ENCODE measurements around the gene CORO7.
"Not testable (repeated sequence)": the region's sequence is repeated elsewhere in the genome, so short reads cannot be mapped to it uniquely, and the experiment has no call there.

CORO7 gene

GRCh38 chr16:4349332-4349731, 67.1 kb downstream of the CORO7 start:
- H3K4me3 ChIP-seq (ENCODE audit: low read depth, low read length) = no peak overlapping the region
- TF ChIP-seq CTCF (IDR thresholded peaks at IDR 0.05; ENCODE audit: borderline replicate concordance, insufficient read depth, low read depth, low read length) = no peak

- no peak for TF ChIP-seq CTCF (IDR thresholded peaks at IDR 0.05; ENCODE audit: borderline replicate concordance, insufficient read depth, low read depth, low read length)
- H3K4me3 ChIP-seq (ENCODE audit: low read depth, low read length) = no peak overlapping the region
Observed at GRCh38 chr16:4347765-4348509, 68.5 kb downstream of the CORO7 start.

GRCh38 chr16:4347010-4347409, 69.4 kb downstream of the CORO7 start:
- TF ChIP-seq CTCF (IDR thresholded peaks at IDR 0.05; ENCODE audit: borderline replicate concordance, insufficient read depth, low read depth, low read length) = no peak
- H3K4me3 ChIP-seq (ENCODE audit: low read depth, low read length) = no peak overlapping the region

GRCh38 chr16:4345836-4346781, 70.3 kb downstream of the CORO7 start:
- no peak overlapping the region for H3K4me3 ChIP-seq (ENCODE audit: low read depth, low read length)
- TF ChIP-seq CTCF (IDR thresholded peaks at IDR 0.05; ENCODE audit: borderline replicate concordance, insufficient read depth, low read depth, low read length) = no peak

- TF ChIP-seq CTCF (IDR thresholded peaks at IDR 0.05; ENCODE audit: borderline replicate concordance, insufficient read depth, low read depth, low read length) = no peak
- no peak overlapping the region for H3K4me3 ChIP-seq (ENCODE audit: low read depth, low read length)
Observed at GRCh38 chr16:4344983-4345835, 71.2 kb downstream of the CORO7 start.

GRCh38 chr16:4344300-4344982, 72.0 kb downstream of the CORO7 start:
- not testable (repeated sequence) for H3K4me3 ChIP-seq (ENCODE audit: low read depth, low read length)

All from GM12875 (cell line).